HG02642 (cell line): Measurements from ENCODE around the gene MYCN.
"Not testable (repeated sequence)": the region's sequence is repeated elsewhere in the genome, so short reads cannot be mapped to it uniquely, and the experiment has no call there.

Experiments used
- ATAC-seq: cut with Tn5 transposase; IDR thresholded peaks from one replicate; pipeline ENCODE4 v1.9.1; 2021; ENCODE audit warnings: mild to moderate bottlenecking; ENCODE audit not compliant: unreplicated experiment, poor library complexity

MYCN gene

GRCh38 chr2:15956751-15957736, 16.7 kb downstream of the MYCN start:
- no peak for ATAC-seq

GRCh38 chr2:15957881-15958713, 17.7 kb downstream of the MYCN start:
- ATAC-seq, result no peak

- no peak for ATAC-seq
These were observed 19.2 kb downstream of the MYCN start for GRCh38 chr2:15959331-15960153.

GRCh38 chr2:15960154-15960520, 19.8 kb downstream of the MYCN start:
- ATAC-seq, result not testable (repeated sequence)

- ATAC-seq, result not testable (repeated sequence)
These were observed 23.0 kb downstream of the MYCN start for GRCh38 chr2:15963109-15963976.

GRCh38 chr2:15963977-15964670, 23.8 kb downstream of the MYCN start:
- ATAC-seq, result no peak

- no peak for ATAC-seq
These were observed 24.7 kb downstream of the MYCN start for GRCh38 chr2:15964936-15965563.

GRCh38 chr2:15965564-15966019, 25.2 kb downstream of the MYCN start:
- ATAC-seq, result no peak

- no peak for ATAC-seq
These were observed 27.3 kb downstream of the MYCN start for GRCh38 chr2:15967415-15968279.

- no peak for ATAC-seq
These were observed 28.2 kb downstream of the MYCN start for GRCh38 chr2:15968280-15969178.

- no peak for ATAC-seq
These were observed 28.9 kb downstream of the MYCN start for GRCh38 chr2:15969214-15969613.

- ATAC-seq, result no peak
These were observed 30.4 kb downstream of the MYCN start for GRCh38 chr2:15970701-15971100.

GRCh38 chr2:15971351-15971750, 31.0 kb downstream of the MYCN start:
- ATAC-seq, result no peak

- no peak for ATAC-seq
These were observed 31.6 kb downstream of the MYCN start for GRCh38 chr2:15971831-15972522.

GRCh38 chr2:15973481-15974401, 33.4 kb downstream of the MYCN start:
- no peak for ATAC-seq
